PC-9 (cell line): ENCODE measurements around the gene ATOH8. TPM values are rescaled to one million over a fixed set of nuclear protein-coding genes. Genes with fewer than 3 reads are reported as not detected.

Experiments used
- BruUV-seq: library from RNA; stranded (reverse); fragments of 400-500 nt; replicated peaks from 2 replicates; lab custom pipeline; 2021; lab: Mats Ljungman, UMichigan
- CTCF ChIA-PET: fragments of 300-600 bp; sonication (Branson Sonifier 250); formaldehyde crosslinking; loops from one replicate; lab custom pipeline; 2022; ENCODE audit warnings: antibody characterized with exemption; lab: Charles Lee
- POLR2A ChIA-PET: fragments of 300-600 bp; sonication (Branson Sonifier 250); formaldehyde crosslinking; loops from one replicate; lab custom pipeline; 2022; ENCODE audit warnings: antibody characterized with exemption; ENCODE audit not compliant: unreplicated experiment; lab: Charles Lee
- DNase-seq, 2 experiments: peaks; one replicate each; pipeline versions ENCODE4 v3.0.0 to v3.0.0-alpha.2; 2015 to 2022; ENCODE audit warnings: mixed read lengths in 1 of 2
- H2AFZ ChIP-seq: fragments of 200-600 bp; sonication (generic); 2 replicates; pipeline ENCODE4 v1.8.1; 2017; ENCODE audit warnings: antibody characterized with exemption
- H3F3A ChIP-seq: fragments of 200-600 bp; sonication (generic); 2 replicates; pipeline ENCODE4 v1.8.1; 2017; ENCODE audit warnings: antibody characterized with exemption, mild to moderate bottlenecking, low read depth; ENCODE audit not compliant: insufficient read depth
- H3K27ac ChIP-seq: fragments of 200-600 bp; sonication (generic); 2 replicates; pipeline ENCODE4 v1.6.1; 2016; ENCODE audit warnings: mixed run types
- H3K27me3 ChIP-seq: fragments of 200-600 bp; sonication (generic); 2 replicates; pipeline ENCODE4 v1.6.1; 2016; ENCODE audit warnings: low read depth, mixed run types; ENCODE audit not compliant: insufficient read depth
- H3K36me3 ChIP-seq: fragments of 200-600 bp; sonication (generic); 2 replicates; pipeline ENCODE4 v1.6.1; 2016; ENCODE audit warnings: low read depth, mixed run types
- H3K4me1 ChIP-seq: fragments of 200-600 bp; sonication (generic); replicated peaks from 2 replicates; pipeline ENCODE4 v1.6.1; 2016; ENCODE audit warnings: mixed run types; ENCODE audit not compliant: insufficient read depth
- H3K4me2 ChIP-seq: fragments of 200-600 bp; sonication (generic); 2 replicates; pipeline ENCODE4 v1.6.1; 2017; ENCODE audit warnings: mixed run types
- H3K4me3 ChIP-seq: fragments of 200-600 bp; sonication (generic); 2 replicates; pipeline ENCODE4 v1.6.1; 2016; ENCODE audit warnings: mixed run types
- H3K79me2 ChIP-seq: fragments of 200-600 bp; sonication (generic); 2 replicates; pipeline ENCODE4 v1.6.1; 2017; ENCODE audit warnings: low read depth, mixed run types
- H3K9me2 ChIP-seq: fragments of 200-600 bp; sonication (generic); 2 replicates; pipeline ENCODE4 v1.8.1; 2017; ENCODE audit warnings: mild to moderate bottlenecking; ENCODE audit not compliant: insufficient read depth
- H3K9me3 ChIP-seq: fragments of 200-600 bp; sonication (generic); 2 replicates; pipeline ENCODE4 v1.8.1; 2016; ENCODE audit warnings: low read depth; ENCODE audit not compliant: insufficient read depth
- H4K20me1 ChIP-seq: fragments of 200-600 bp; sonication (generic); 2 replicates; pipeline ENCODE4 v1.8.1; 2017; ENCODE audit not compliant: insufficient read depth
- EZH2 ChIP-seq: fragments of 200-600 bp; sonication (generic); IDR thresholded peaks from 2 replicates; pipeline ENCODE4 v1.8.0; 2017; ENCODE audit warnings: antibody characterized with exemption, low read depth
- intact Hi-C: fragments of 100-400 bp; cut with micrococcal nuclease; formaldehyde crosslinking; loops from one replicate; pipeline ENCODE4 v1.10.0; 2022; ENCODE audit not compliant: unreplicated experiment
- total RNA-seq: library from RNA; stranded (reverse); gene quantifications from 2 replicates; pipeline ENCODE4 v1.2.3, GENCODE V29; 2021
- TF ChIP-seq, protein P1 (sequence below): fragments of 200-600 bp; sonication (generic); conservative IDR thresholded peaks from 2 replicates; pipeline ENCODE4 v1.6.1; 2017; ENCODE audit warnings: mixed run types, antibody characterized with exemption, mild to moderate bottlenecking, moderate library complexity

Gene ATOH8
- total RNA-seq, 1 experiment from 2014 or later = not detected

DNA sequence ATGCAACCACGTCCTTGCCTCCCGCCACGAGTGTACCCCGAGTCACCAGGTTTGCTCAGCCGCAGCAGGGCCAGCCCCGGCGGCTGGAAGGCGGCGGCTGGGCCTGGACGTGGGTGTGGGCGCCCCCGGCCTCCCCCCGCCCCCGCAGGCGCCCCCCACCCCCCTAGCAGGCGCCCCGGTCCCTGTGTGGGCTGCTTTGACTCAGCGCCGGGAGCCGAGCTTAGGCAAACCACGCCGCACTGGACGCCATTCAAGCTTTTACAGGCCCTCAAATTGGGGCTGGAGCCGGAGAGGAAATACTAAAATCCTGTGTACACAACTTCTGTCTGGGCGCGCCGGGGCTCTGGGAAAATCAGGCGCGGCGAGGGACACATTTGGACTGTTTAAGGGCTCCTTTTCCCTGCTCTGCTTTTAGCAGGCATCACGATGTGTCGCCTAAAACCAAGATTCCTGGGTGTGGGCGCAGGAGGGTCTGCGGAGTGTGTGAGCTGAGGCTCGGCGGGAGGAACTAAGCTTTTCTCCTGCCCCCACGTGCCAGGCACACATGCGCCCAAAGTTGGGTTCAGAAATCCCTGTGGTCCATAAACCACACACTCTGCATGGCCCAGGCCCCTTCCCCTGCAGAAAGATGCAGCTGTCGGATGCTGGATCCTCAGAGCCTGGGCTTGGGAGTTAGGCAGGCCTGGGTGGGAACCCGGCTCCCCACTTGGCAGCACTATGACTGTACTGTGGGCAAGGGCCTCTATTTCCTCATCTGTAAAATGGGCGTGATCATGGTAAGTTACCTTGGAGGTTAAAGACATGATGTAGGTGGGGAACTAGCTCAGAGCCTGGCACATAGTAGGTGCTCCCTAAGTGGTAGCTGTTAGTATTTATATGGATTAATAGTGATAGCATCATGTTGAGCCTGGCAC lies 57.6 kb downstream of the ATOH8 start:
- BruUV-seq = no TSS peak
- no peaks in the 10 kb centered on the region for H3K9me3 ChIP-seq
- H3K36me3 ChIP-seq = no peaks in the 10 kb centered on the region
- DNase-seq = no peak
- no peak overlapping the region for H3K4me2 ChIP-seq
- H3K27ac ChIP-seq = no peak overlapping the region
- ChIA-PET CTCF (no interaction called here), POLR2A (interaction anchor here (0.7 kb wide), 1 partner anchor 95 kb away, joined by 9 read pairs; no protein-coding TSS in a partner anchor)
- no peak for TF ChIP-seq EZH2
- TF ChIP-seq, protein P1, sequence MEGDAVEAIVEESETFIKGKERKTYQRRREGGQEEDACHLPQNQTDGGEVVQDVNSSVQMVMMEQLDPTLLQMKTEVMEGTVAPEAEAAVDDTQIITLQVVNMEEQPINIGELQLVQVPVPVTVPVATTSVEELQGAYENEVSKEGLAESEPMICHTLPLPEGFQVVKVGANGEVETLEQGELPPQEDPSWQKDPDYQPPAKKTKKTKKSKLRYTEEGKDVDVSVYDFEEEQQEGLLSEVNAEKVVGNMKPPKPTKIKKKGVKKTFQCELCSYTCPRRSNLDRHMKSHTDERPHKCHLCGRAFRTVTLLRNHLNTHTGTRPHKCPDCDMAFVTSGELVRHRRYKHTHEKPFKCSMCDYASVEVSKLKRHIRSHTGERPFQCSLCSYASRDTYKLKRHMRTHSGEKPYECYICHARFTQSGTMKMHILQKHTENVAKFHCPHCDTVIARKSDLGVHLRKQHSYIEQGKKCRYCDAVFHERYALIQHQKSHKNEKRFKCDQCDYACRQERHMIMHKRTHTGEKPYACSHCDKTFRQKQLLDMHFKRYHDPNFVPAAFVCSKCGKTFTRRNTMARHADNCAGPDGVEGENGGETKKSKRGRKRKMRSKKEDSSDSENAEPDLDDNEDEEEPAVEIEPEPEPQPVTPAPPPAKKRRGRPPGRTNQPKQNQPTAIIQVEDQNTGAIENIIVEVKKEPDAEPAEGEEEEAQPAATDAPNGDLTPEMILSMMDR = no peak
- no peaks in the 10 kb centered on the region for H3K79me2 ChIP-seq
- H4K20me1 ChIP-seq = no peaks in the 10 kb centered on the region
- no peaks in the 10 kb centered on the region for H3K27me3 ChIP-seq
- intact Hi-C loops = no loop called here
- no peaks in the 10 kb centered on the region for H3K9me2 ChIP-seq
- H3K4me1 ChIP-seq = no peaks in the 10 kb centered on the region
- H3K4me3 ChIP-seq = no peak overlapping the region
- H2AFZ ChIP-seq = no peak overlapping the region
- H3F3A ChIP-seq = no peaks in the 10 kb centered on the region

DNA sequence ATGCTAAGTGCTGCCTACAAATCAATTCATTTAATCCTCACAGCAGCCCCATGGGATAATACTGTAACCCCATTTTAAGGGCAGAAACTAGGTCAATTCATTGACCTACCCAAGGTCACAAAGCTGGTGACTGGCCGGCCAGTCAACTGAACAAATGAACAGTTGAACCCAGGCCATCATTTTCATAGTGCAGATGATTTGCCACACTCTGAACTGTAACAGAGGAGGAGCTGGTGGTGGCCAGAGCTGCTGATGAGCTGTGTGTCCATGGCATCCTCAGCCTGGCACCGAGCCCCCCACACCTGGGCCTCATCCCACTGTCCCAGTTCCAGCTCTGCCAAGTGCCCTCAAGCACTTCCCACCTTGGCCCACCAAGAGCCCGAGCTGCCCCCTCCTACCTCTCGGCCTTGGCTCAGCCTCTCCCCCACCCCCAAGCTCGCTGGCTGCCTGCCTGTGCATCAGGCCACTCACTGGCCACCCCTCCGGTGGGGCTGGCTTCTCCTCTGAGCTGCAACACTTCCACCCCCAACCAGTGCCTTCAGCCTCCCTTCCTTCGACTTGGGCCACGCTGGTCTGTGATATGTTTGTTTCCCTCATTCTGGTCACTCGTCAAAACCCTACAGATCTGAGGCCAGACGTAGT lies 58.4 kb downstream of the ATOH8 start:
- H3K4me3 ChIP-seq = no peak overlapping the region
- POLR2A ChIA-PET = interaction anchor here (0.6 to 0.7 kb wide), 2 partner anchors 96 to 177 kb away, joined by 3 to 9 read pairs; no protein-coding TSS in a partner anchor
- H3K27ac ChIP-seq = no peak overlapping the region
- intact Hi-C loops = no loop called here
- no peaks in the 10 kb centered on the region for H4K20me1 ChIP-seq
- no peak overlapping the region for H2AFZ ChIP-seq
- H3K9me2 ChIP-seq = no peaks in the 10 kb centered on the region
- H3K4me2 ChIP-seq = no peak overlapping the region
- BruUV-seq = no TSS peak
- no peaks in the 10 kb centered on the region for H3K36me3 ChIP-seq
- DNase-seq = no peak
- no peaks in the 10 kb centered on the region for H3K27me3 ChIP-seq
- TF ChIP-seq, protein P1 = no peak
- no peak for TF ChIP-seq EZH2
- no peaks in the 10 kb centered on the region for H3K9me3 ChIP-seq
- no peaks in the 10 kb centered on the region for H3K79me2 ChIP-seq
- CTCF ChIA-PET = interaction anchor here (0.6 kb wide), 1 partner anchor 123 kb away, joined by 3 read pairs; no protein-coding TSS in a partner anchor
- H3K4me1 ChIP-seq = no peaks in the 10 kb centered on the region
- H3F3A ChIP-seq = no peaks in the 10 kb centered on the region

DNA sequence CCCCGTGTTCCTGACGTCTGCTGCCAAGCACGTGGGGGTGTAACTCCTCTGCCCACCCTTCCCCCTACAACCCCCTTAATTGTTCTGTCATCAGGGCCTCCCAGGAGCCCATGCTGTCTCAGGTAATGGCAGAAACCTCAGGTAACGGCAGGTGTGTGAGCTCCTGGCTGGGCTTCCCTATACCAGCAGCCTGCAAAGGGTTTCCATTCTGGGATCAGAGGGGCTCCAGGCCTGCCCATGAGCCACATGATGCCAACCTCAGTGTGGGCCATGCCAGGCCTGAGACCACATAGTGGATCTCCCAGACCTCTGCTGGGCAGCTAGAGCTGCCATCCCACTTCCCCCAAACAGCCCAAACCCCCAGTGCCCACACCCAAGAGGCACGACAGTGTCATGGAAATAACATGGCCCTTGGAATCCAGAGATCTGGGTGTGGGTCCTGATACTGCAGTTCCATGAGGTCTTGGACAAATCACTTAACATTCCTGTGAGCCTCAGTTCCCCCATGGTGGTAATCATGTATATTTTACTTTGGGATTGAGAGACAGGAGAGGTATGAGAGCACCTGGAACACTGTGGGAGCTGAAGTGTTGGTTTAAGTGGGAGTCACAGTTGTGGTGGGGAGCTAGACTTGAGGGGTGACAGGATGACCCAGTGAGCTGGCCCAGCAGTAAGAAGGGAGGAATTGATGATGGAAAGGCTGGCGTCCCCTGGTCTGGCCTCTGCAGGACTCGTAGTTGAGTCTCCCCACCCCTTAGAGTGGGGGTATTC lies 59.6 kb downstream of the ATOH8 start:
- no peak overlapping the region for H3K27ac ChIP-seq
- ChIA-PET POLR2A (no interaction called here), CTCF (interaction anchor here (0.8 to 1.4 kb wide), 5 partner anchors 63 to 176 kb away, joined by 3 to 15 read pairs (median 6); partner anchors contain the start of gene ST3GAL5)
- H2AFZ ChIP-seq = no peak overlapping the region
- no peak overlapping the region for H3K4me3 ChIP-seq
- no peaks in the 10 kb centered on the region for H4K20me1 ChIP-seq
- H3K4me1 ChIP-seq = no peaks in the 10 kb centered on the region
- no peaks in the 10 kb centered on the region for H3K9me3 ChIP-seq
- H3K9me2 ChIP-seq = no peaks in the 10 kb centered on the region
- TF ChIP-seq, protein P1 = no peak
- TF ChIP-seq EZH2 = no peak
- no peaks in the 10 kb centered on the region for H3K36me3 ChIP-seq
- intact Hi-C loops = no loop called here
- no TSS peak for BruUV-seq
- H3K4me2 ChIP-seq = no peak overlapping the region
- no peaks in the 10 kb centered on the region for H3K27me3 ChIP-seq
- no peak for DNase-seq
- no peaks in the 10 kb centered on the region for H3F3A ChIP-seq
- H3K79me2 ChIP-seq = no peaks in the 10 kb centered on the region
